GM13976 (cell line): ENCODE results near the gene RPRML.

Experiments
- DNase-seq: peaks from one replicate; pipeline ENCODE4 v3.0.0; 2012; ENCODE audit warnings: low spot score
- in situ Hi-C: fragments of 300-500 bp; cut with MboI; formaldehyde crosslinking; loops from one replicate; pipeline ENCODE4 v1.12.0; 2022; ENCODE audit warnings: low sequenced_read_pairs, mixed read lengths, inconsistent platforms; ENCODE audit not compliant: unreplicated experiment
- TF ChIP-seq, protein P1 (sequence below): IDR thresholded peaks from 2 replicates; pipeline ENCODE4 v1.5.1; 2012; ENCODE audit warnings: borderline replicate concordance, mild to moderate bottlenecking; ENCODE audit not compliant: insufficient read depth; ENCODE audit errors: extremely low read depth, missing control alignments, control extremely low read depth

RPRML gene

GRCh38 chr17:46968896-46969295 lies 10.2 kb downstream of the RPRML start:
- no peak for DNase-seq
- in situ Hi-C loops: no loop called here
- TF ChIP-seq, protein P1, sequence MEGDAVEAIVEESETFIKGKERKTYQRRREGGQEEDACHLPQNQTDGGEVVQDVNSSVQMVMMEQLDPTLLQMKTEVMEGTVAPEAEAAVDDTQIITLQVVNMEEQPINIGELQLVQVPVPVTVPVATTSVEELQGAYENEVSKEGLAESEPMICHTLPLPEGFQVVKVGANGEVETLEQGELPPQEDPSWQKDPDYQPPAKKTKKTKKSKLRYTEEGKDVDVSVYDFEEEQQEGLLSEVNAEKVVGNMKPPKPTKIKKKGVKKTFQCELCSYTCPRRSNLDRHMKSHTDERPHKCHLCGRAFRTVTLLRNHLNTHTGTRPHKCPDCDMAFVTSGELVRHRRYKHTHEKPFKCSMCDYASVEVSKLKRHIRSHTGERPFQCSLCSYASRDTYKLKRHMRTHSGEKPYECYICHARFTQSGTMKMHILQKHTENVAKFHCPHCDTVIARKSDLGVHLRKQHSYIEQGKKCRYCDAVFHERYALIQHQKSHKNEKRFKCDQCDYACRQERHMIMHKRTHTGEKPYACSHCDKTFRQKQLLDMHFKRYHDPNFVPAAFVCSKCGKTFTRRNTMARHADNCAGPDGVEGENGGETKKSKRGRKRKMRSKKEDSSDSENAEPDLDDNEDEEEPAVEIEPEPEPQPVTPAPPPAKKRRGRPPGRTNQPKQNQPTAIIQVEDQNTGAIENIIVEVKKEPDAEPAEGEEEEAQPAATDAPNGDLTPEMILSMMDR: no peak

GRCh38 chr17:46968224-46968834 lies 10.7 kb downstream of the RPRML start:
- no peak for DNase-seq
- TF ChIP-seq, protein P1: no peak
- in situ Hi-C loops: no loop called here

GRCh38 chr17:46964315-46965265 lies 14.5 kb downstream of the RPRML start:
- in situ Hi-C loops: no loop called here
- no peak for DNase-seq
- TF ChIP-seq, protein P1: no peak

- TF ChIP-seq, protein P1: no peak
- DNase-seq: no peak
- in situ Hi-C loops: no loop called here
Measured at GRCh38 chr17:46963571-46963970, 15.5 kb downstream of the RPRML start.

DNA sequence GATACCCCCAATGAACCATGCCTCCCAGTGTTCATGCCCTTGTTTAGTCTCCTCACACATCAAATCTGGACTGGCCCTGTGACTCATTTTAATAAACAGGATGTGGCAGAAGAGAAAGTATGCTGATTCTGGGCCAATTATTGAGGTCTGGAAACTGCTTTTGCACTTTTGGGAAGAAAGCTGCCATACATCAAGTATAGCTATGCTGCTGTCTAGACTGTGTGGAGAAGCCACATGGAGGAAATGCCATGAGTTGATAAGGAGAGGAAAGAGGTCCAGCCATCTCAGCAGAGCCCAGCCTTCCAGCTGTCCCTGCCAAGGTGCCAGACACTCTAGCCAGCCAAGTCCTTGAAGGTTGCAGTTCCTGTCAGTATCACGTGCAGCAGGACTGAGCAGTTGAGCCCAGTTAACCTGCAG lies 16.7 kb downstream of the RPRML start:
- no peak for DNase-seq
- TF ChIP-seq, protein P1: no peak
- in situ Hi-C loops: no loop called here

GRCh38 chr17:46960152-46960551 lies 18.9 kb downstream of the RPRML start:
- TF ChIP-seq, protein P1: no peak
- DNase-seq: no peak
- in situ Hi-C loops: no loop called here
